ENCODE measurements around the gene KRTAP5-10.

DNA sequence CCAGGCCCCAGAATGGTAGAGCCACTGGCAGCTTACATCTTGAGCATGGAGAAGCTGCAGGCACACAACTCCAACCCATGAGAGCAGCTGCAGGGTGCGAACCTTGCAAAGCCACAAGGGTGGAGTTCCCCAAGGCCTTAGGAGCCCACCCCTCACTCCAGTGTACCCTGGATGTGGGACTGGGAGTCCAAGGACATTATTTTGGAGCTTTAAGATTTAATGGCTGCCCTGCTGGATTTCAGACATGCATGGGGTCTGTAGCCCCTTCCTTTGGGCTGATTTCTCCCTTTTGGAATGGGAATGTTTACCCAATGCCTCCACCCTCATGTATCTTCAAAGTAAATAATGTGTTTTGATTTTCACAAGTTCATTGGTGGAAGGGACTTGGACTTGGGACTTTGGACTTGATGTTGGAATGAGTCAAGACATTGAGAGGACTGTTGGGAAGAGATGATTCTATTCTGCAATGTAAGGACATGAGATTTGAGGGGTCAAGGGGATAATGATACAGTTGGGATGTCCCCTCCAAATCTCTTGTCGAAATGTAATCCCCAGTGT, 39.3 kb upstream of the KRTAP5-10 start:
- TF ChIP-seq, protein P1, sequence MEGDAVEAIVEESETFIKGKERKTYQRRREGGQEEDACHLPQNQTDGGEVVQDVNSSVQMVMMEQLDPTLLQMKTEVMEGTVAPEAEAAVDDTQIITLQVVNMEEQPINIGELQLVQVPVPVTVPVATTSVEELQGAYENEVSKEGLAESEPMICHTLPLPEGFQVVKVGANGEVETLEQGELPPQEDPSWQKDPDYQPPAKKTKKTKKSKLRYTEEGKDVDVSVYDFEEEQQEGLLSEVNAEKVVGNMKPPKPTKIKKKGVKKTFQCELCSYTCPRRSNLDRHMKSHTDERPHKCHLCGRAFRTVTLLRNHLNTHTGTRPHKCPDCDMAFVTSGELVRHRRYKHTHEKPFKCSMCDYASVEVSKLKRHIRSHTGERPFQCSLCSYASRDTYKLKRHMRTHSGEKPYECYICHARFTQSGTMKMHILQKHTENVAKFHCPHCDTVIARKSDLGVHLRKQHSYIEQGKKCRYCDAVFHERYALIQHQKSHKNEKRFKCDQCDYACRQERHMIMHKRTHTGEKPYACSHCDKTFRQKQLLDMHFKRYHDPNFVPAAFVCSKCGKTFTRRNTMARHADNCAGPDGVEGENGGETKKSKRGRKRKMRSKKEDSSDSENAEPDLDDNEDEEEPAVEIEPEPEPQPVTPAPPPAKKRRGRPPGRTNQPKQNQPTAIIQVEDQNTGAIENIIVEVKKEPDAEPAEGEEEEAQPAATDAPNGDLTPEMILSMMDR (IDR thresholded peaks at IDR 0.05), result no peak
- TF ChIP-seq POLR2A (IDR thresholded peaks at IDR 0.05), result no peak

All from testis (tissue), 2 donors.